Right atrium auricular region (tissue), 2 donors: ENCODE results near the gene NMT2. TPM values are rescaled to one million over a fixed set of nuclear protein-coding genes. Genes with fewer than 3 reads are reported as not detected.

Source experiments
- DNase-seq: peaks from one replicate; pipeline ENCODE4 v3.0.0-alpha.2; 2019; ENCODE audit warnings: low spot score
- H3K27ac ChIP-seq, 2 donors: fragments of 200-600 bp; sonication (generic); 1 replicate in 1 of 2; 2 replicates in 1 of 2; pipeline ENCODE4 v1.5.1; 2016 to 2019
- H3K27me3 ChIP-seq, 2 donors: fragments of 200-600 bp; sonication (generic); one replicate each; pipeline versions ENCODE4 v1.5.1 to v1.6.0; 2017 to 2019
- H3K36me3 ChIP-seq: fragments of 200-600 bp; sonication (generic); one replicate; pipeline ENCODE4 v1.5.1; 2016
- H3K4me1 ChIP-seq, 2 donors: fragments of 200-600 bp; sonication (generic); one replicate each; pipeline versions ENCODE4 v1.5.1 to v1.6.0; 2017 to 2019
- H3K4me3 ChIP-seq, 2 donors: fragments of 200-600 bp; sonication (generic); 1 replicate in 1 of 2; 2 replicates in 1 of 2; pipeline ENCODE4 v1.5.1; 2017 to 2019; ENCODE audit warnings: mild to moderate bottlenecking in 1 of 2, moderate library complexity in 1 of 2
- H3K9me3 ChIP-seq, 2 donors: fragments of 200-600 bp; sonication (generic); one replicate each; pipeline ENCODE4 v1.5.1; 2019
- CTCF ChIP-seq, 2 donors: fragments of 200-600 bp; sonication (generic); IDR thresholded peaks; one replicate each; pipeline ENCODE4 v1.5.1; 2019; ENCODE audit warnings: antibody characterized with exemption in 2 of 2
- total RNA-seq, 2 donors: library from RNA; depleted of rRNA; stranded (reverse); fragments of >200 nt; gene quantifications; one replicate each; pipeline ENCODE4 v1.1.0, GENCODE V29; 2016

Gene NMT2
- total RNA-seq, 2 donors from 2014 or later = 9.7 to 10.5 TPM

DNA sequence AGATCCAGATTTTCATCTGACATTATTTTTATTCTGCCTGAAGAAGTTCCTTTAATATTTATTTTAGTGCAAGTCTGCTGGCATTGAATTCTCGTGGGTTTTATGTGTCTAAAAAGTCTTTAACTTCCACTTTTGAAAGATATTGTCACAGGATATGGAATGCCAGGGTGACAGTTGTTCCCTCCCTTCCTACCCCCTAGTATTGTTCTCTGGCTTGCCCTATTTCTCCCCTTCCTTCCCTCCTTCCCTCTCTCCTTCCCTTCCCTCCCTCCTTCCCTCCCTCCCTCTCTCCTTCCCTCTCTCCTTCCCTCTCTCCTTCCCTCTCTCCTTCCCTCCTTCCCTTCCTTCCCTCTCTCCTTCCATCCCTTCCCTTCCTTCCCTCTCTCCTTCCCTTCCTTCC, 109.8 kb downstream of the NMT2 start:
- Histone ChIP-seq H3K9me3 (peaks cover 0 to 17% of the 10 kb centered on the region in 2 donors), H3K36me3 (no peaks in the 10 kb centered on the region), H3K27me3 (no peaks in the 10 kb centered on the region), H3K4me3 (no peak overlapping the region), H3K4me1 (no peaks in the 10 kb centered on the region), H3K27ac (no peak overlapping the region)
- no peak for TF ChIP-seq CTCF (IDR thresholded peaks at IDR 0.05)
- no peak for DNase-seq

Other genes starting within 250 kb of the NMT2 start
- gene DCLRE1C, start 214.6 kb downstream of the NMT2 start, total RNA-seq = 1 to 10 TPM; 2.9 to 4.1 TPM
- not detected for gene MEIG1, start 209.3 kb downstream of the NMT2 start, total RNA-seq
- under 1 TPM in 1 of 2 donors, not detected in 1; 0.24 TPM for gene OLAH, start 124.8 kb downstream of the NMT2 start, total RNA-seq
- not detected for gene ACBD7, start 79.9 kb downstream of the NMT2 start, total RNA-seq
- gene RPP38, start 71.3 kb downstream of the NMT2 start, total RNA-seq = 10 to 100 TPM; 11.5 to 12.3 TPM
- 10 to 100 TPM in 1 of 2 donors, 1 to 10 TPM in 1; 7.8 to 13.7 TPM for gene FAM171A1, start 202.6 kb upstream of the NMT2 start, total RNA-seq